ENCODE measurements around the gene SERINC1. TPM values are rescaled to one million over a fixed set of nuclear protein-coding genes. Genes with fewer than 3 reads are reported as not detected.

The SERINC1 gene
- total RNA-seq, 4 donors from 2014 or later: 52.2 to 137 (median 78.6) TPM

DNA sequence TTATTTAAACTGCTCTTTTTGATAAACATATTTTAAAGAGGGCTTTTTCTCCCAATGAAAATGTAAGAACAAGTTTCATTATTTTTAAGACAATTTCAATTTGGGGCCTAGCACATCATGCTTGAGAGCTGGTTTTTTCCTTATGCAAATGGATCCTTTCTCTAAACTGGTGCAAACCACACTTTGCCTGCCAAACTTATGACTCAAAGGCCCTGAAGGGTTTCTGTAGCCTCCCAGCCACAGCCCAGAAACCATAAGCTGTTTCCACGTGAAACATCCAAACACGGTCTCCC, 72.6 kb downstream of the SERINC1 start:
- TF ChIP-seq, protein P1, sequence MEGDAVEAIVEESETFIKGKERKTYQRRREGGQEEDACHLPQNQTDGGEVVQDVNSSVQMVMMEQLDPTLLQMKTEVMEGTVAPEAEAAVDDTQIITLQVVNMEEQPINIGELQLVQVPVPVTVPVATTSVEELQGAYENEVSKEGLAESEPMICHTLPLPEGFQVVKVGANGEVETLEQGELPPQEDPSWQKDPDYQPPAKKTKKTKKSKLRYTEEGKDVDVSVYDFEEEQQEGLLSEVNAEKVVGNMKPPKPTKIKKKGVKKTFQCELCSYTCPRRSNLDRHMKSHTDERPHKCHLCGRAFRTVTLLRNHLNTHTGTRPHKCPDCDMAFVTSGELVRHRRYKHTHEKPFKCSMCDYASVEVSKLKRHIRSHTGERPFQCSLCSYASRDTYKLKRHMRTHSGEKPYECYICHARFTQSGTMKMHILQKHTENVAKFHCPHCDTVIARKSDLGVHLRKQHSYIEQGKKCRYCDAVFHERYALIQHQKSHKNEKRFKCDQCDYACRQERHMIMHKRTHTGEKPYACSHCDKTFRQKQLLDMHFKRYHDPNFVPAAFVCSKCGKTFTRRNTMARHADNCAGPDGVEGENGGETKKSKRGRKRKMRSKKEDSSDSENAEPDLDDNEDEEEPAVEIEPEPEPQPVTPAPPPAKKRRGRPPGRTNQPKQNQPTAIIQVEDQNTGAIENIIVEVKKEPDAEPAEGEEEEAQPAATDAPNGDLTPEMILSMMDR (IDR thresholded peaks at IDR 0.05): peak in 1 of 6 experiments; percentile 12
- no peak for TF ChIP-seq POLR2A (IDR thresholded peaks at IDR 0.05)
- H3K36me3 ChIP-seq: no peaks in the 10 kb centered on the region
- no peaks in the 10 kb centered on the region for H3K27me3 ChIP-seq
- no peak for DNase-seq
- H3K9me3 ChIP-seq: no peaks in the 10 kb centered on the region
- intact Hi-C loops (cut with DNase I): no loop called here
- H3K4me3 ChIP-seq: peak overlapping the region in 3 of 4 donors; percentile 68 to 97 (median 95)
- 0% methylated on average over 2 of the region's 2 CpGs for WGBS, 2 donors
- peaks cover 5 to 35% (median 12%) of the 10 kb centered on the region in 3 donors for H3K4me1 ChIP-seq
- H3K27ac ChIP-seq: peak overlapping the region; percentile 86 to 94 (median 88)

GRCh38 chr6:122394016-122394415, 77.6 kb downstream of the SERINC1 start:
- TF ChIP-seq, protein P1 (IDR thresholded peaks at IDR 0.05): no peak
- no peak for TF ChIP-seq POLR2A (IDR thresholded peaks at IDR 0.05)
- WGBS, 2 donors: 54 to 58% methylated on average over 5 of the region's 5 CpGs
- Histone ChIP-seq H3K9me3 (no peaks in the 10 kb centered on the region), H3K27ac (no peak overlapping the region), H3K27me3 (no peaks in the 10 kb centered on the region), H3K4me3 (no peak overlapping the region), H3K4me1 (peaks cover 0 to 12% (median 0%) of the 10 kb centered on the region in 3 donors), H3K36me3 (no peaks in the 10 kb centered on the region)
- intact Hi-C loops (cut with DNase I): no loop called here
- DNase-seq: no peak

- Histone ChIP-seq H3K4me3 (no peak overlapping the region), H3K27me3 (no peaks in the 10 kb centered on the region), H3K9me3 (no peaks in the 10 kb centered on the region), H3K27ac (no peak overlapping the region), H3K4me1 (peaks cover 0 to 6% (median 0%) of the 10 kb centered on the region in 3 donors), H3K36me3 (no peaks in the 10 kb centered on the region)
- WGBS, 2 donors: 62 to 63% methylated on average over 4 to 5 of the region's 8 CpGs
- no peak for TF ChIP-seq POLR2A (IDR thresholded peaks at IDR 0.05)
- TF ChIP-seq, protein P1 (IDR thresholded peaks at IDR 0.05): no peak
- no peak for DNase-seq
- intact Hi-C loops (cut with DNase I): no loop called here
Observed at GRCh38 chr6:122393351-122393896, 78.2 kb downstream of the SERINC1 start.

Small RNAs within 50 kb of the gene (small RNA-seq; reads per million reads assigned to genes)
- 0 reads per million in 4 donors for gene Z99129.1

Other genes with a start within 250 kb of the SERINC1 start
- 10 to 100 TPM in 2 of 4 donors, 1 to 10 TPM in 2; 2.3 to 17.0 (median 10.5) TPM for gene HSF2, start 72.2 kb downstream of the SERINC1 start, total RNA-seq
- 1 to 10 TPM in 3 of 4 donors, under 1 TPM in 1; 0.26 to 6.7 (median 3.2) TPM for gene PKIB, start 138.6 kb upstream of the SERINC1 start, total RNA-seq

Measured in esophagus squamous epithelium (tissue), 5 donors.